Right lung (tissue), 10 donors: ENCODE measurements around the gene SP3. TPM values are rescaled to one million over a fixed set of nuclear protein-coding genes. Genes with fewer than 3 reads are reported as not detected.

Source experiments
- DNase-seq, 2 donors: peaks; one replicate each; pipeline ENCODE4 v3.0.0-alpha.2; 2013
- long read RNA-seq, 8 donors: transcript quantifications; one replicate each; lab custom pipeline, GENCODE V29; 2026
- polyA plus RNA-seq, 5 donors: library from polyadenylated mRNA; unstranded; fragments of 120-200 nt; gene quantifications; one replicate each; pipeline versions ENCODE4 v1.2.1 to v1.2.3, GENCODE V29; 2013; ENCODE audit warnings: inconsistent platforms in 1 of 5, low replicate concordance in 1 of 5; ENCODE audit not compliant: insufficient read length in 5 of 5, insufficient read depth in 1 of 5

SP3 gene
- polyA plus RNA-seq, result 100 to 1,000 TPM in 4 of 5 donors, 10 to 100 TPM in 1; 86.1 to 149 (median 143) TPM
- long read RNA-seq, donor 1, full-length matches to known transcripts, result 21 of 59 reads
- long read RNA-seq, donor 1, partial matches to known transcripts, result 38 of 59 reads
- long read RNA-seq, donor 1, other reads (novel, unspliced or antisense), result 0 of 59 reads
- long read RNA-seq, donor 2, full-length matches to known transcripts, result 14 of 20 reads
- long read RNA-seq, donor 2, partial matches to known transcripts, result 6 of 20 reads
- long read RNA-seq, donor 2, other reads (novel, unspliced or antisense), result 0 of 20 reads
- long read RNA-seq, donor 3, full-length matches to known transcripts, result 8 of 25 reads
- long read RNA-seq, donor 3, partial matches to known transcripts, result 17 of 25 reads
- long read RNA-seq, donor 3, other reads (novel, unspliced or antisense), result 0 of 25 reads
- long read RNA-seq, donor 4, full-length matches to known transcripts, result 7 of 23 reads
- long read RNA-seq, donor 4, partial matches to known transcripts, result 16 of 23 reads
- long read RNA-seq, donor 4, other reads (novel, unspliced or antisense), result 0 of 23 reads
- long read RNA-seq, donor 5, full-length matches to known transcripts, result 11 of 48 reads
- long read RNA-seq, donor 5, partial matches to known transcripts, result 37 of 48 reads
- long read RNA-seq, donor 5, other reads (novel, unspliced or antisense), result 0 of 48 reads
- long read RNA-seq, donor 6, full-length matches to known transcripts, result 18 of 39 reads
- long read RNA-seq, donor 6, partial matches to known transcripts, result 21 of 39 reads
- long read RNA-seq, donor 6, other reads (novel, unspliced or antisense), result 0 of 39 reads
- long read RNA-seq, donor 7, full-length matches to known transcripts, result 5 of 22 reads
- long read RNA-seq, donor 7, partial matches to known transcripts, result 17 of 22 reads
- long read RNA-seq, donor 7, other reads (novel, unspliced or antisense), result 0 of 22 reads
- long read RNA-seq, donor 8, full-length matches to known transcripts, result 6 of 6 reads
- long read RNA-seq, donor 8, partial matches to known transcripts, result 0 of 6 reads
- long read RNA-seq, donor 8, other reads (novel, unspliced or antisense), result 0 of 6 reads

GRCh38 chr2:173965372-173966025 lies at the start of gene SP3:
Gene SP3, minus strand, starts transcription at chr2:173965373. Its CDS starts 202 bp downstream, at chr2:173965171.
- peak; percentile 98 for DNase-seq

- peak in 1 of 2 donors; percentile 38 for DNase-seq
These were observed 49.5 kb upstream of the SP3 start for GRCh38 chr2:174014699-174015070.

- no peak for DNase-seq
These were observed 49.0 kb upstream of the SP3 start for GRCh38 chr2:174014011-174014698.

GRCh38 chr2:174013315-174013751 lies 48.2 kb upstream of the SP3 start:
- no peak for DNase-seq

- DNase-seq, result peak; percentile 84 to 85
These were observed 47.5 kb upstream of the SP3 start for GRCh38 chr2:174012347-174013314.

GRCh38 chr2:174011796-174012195 lies 46.6 kb upstream of the SP3 start:
- no peak for DNase-seq

GRCh38 chr2:174011173-174011572 lies 46.0 kb upstream of the SP3 start:
- no peak for DNase-seq

- DNase-seq, result no peak
These were observed 44.5 kb upstream of the SP3 start for GRCh38 chr2:174009488-174010223.

GRCh38 chr2:174008720-174009119 lies 43.5 kb upstream of the SP3 start:
- no peak for DNase-seq

GRCh38 chr2:174007010-174007409 lies 41.8 kb upstream of the SP3 start:
- no peak for DNase-seq

- no peak for DNase-seq
These were observed 40.7 kb upstream of the SP3 start for GRCh38 chr2:174005801-174006419.

- no peak for DNase-seq
These were observed 39.9 kb upstream of the SP3 start for GRCh38 chr2:174004905-174005605.

- DNase-seq, result no peak
These were observed 38.8 kb upstream of the SP3 start for GRCh38 chr2:174003720-174004695.

- no peak for DNase-seq
These were observed 37.5 kb upstream of the SP3 start for GRCh38 chr2:174002679-174003078.

- DNase-seq, result no peak
These were observed 35.9 kb upstream of the SP3 start for GRCh38 chr2:174001107-174001506.

GRCh38 chr2:173999724-174000123 lies 34.6 kb upstream of the SP3 start:
- DNase-seq, result no peak

GRCh38 chr2:173999272-173999671 lies 34.1 kb upstream of the SP3 start:
- no peak for DNase-seq
